Transverse colon (tissue), 4 donors: ENCODE data around the gene NEK1. TPM values are rescaled to one million over a fixed set of nuclear protein-coding genes. Genes with fewer than 3 reads are reported as not detected.
"Not testable (repeated sequence)": the region's sequence is repeated elsewhere in the genome, so short reads cannot be mapped to it uniquely, and the experiment has no call there.

ENCODE experiments used
- DNase-seq: peaks from one replicate; pipeline ENCODE4 v3.0.0-alpha.2; 2019
- H3K27ac ChIP-seq, 4 donors: fragments of 200-600 bp; sonication (generic); 2 replicates each; pipeline ENCODE4 v1.5.1; 2016 to 2018; ENCODE audit warnings: inconsistent platforms in 4 of 4
- H3K27me3 ChIP-seq: fragments of 200-600 bp; sonication (generic); 2 replicates; pipeline ENCODE4 v1.5.1; 2017; ENCODE audit warnings: inconsistent platforms
- H3K36me3 ChIP-seq, 4 donors: fragments of 200-600 bp; sonication (generic); 2 replicates each; pipeline ENCODE4 v1.5.1; 2017 to 2019; ENCODE audit warnings: inconsistent platforms in 4 of 4
- H3K4me1 ChIP-seq, 4 donors: fragments of 200-600 bp; sonication (generic); 2 replicates each; pipeline ENCODE4 v1.5.1; 2017 to 2020; ENCODE audit warnings: inconsistent platforms in 4 of 4
- H3K4me3 ChIP-seq, 4 donors: fragments of 200-600 bp; sonication (generic); 1 replicate in 1 of 4; 2 replicates in 3 of 4; pipeline versions ENCODE4 v1.5.1 to v1.6.1; 2017 to 2019; ENCODE audit warnings: inconsistent platforms in 4 of 4
- H3K9me3 ChIP-seq, 2 donors: fragments of 200-600 bp; sonication (generic); 2 replicates each; pipeline ENCODE4 v1.5.1; 2017 to 2019; ENCODE audit warnings: inconsistent platforms in 2 of 2
- CTCF ChIP-seq, 5 experiments: fragments of 200-600 bp in 3 of 5; fragments of 450-650 bp in 2 of 5; sonication (generic) in 3 of 5; IDR thresholded peaks; 1 replicate in 2 of 5; 2 replicates in 3 of 5; pipeline ENCODE4 v1.5.1; 2016 to 2017; ENCODE audit warnings: antibody characterized with exemption in 5 of 5, inconsistent platforms in 3 of 5, mild to moderate bottlenecking in 2 of 5, moderate library complexity in 1 of 5
- EP300 ChIP-seq: sonication (generic); formaldehyde crosslinking; IDR thresholded peaks from one replicate; pipeline ENCODE4 v1.6.1; 2017; ENCODE audit warnings: antibody characterized with exemption, low read depth
- POLR2A ChIP-seq: fragments of 450-650 bp; IDR thresholded peaks from one replicate; pipeline ENCODE4 v1.6.1; 2016; ENCODE audit warnings: antibody characterized with exemption, mild to moderate bottlenecking, moderate library complexity
- POLR2AphosphoS5 ChIP-seq, 3 donors: sonication (generic); formaldehyde crosslinking; IDR thresholded peaks; one replicate each; pipeline ENCODE4 v1.6.1; 2016; ENCODE audit warnings: antibody characterized with exemption in 3 of 3
- WGBS, 2 donors: methylation state at CpG; one replicate each; pipeline ENCODE4 v1.1.5; 2018; ENCODE audit warnings: low coverage in 1 of 2; 5-methylcytosine and 5-hydroxymethylcytosine counted together
- in situ Hi-C, 4 donors: fragments of 200-750 bp; cut with MboI; loops; one replicate each; pipeline versions ENCODE4 v1.15.0 to v1.15.1; 2017; ENCODE audit warnings: low sequenced_read_pairs in 3 of 4, low pct_ligation_motif_present in 1 of 4, low pct_unique_long_range_greater_than_20kb in 1 of 4
- intact Hi-C: fragments of 100-400 bp; cut with DNase I; formaldehyde crosslinking; loops from one replicate; pipeline ENCODE4 v1.15.1; 2023; ENCODE audit warnings: low total_unique reads
- total RNA-seq, 4 donors: library from RNA; depleted of rRNA; stranded (reverse); fragments of >200 nt; gene quantifications; one replicate each; pipeline ENCODE4 v1.1.0, GENCODE V29; 2016

NEK1 gene
- total RNA-seq, 4 donors from 2014 or later = 7.6 to 14.9 (median 10.2) TPM

DNA sequence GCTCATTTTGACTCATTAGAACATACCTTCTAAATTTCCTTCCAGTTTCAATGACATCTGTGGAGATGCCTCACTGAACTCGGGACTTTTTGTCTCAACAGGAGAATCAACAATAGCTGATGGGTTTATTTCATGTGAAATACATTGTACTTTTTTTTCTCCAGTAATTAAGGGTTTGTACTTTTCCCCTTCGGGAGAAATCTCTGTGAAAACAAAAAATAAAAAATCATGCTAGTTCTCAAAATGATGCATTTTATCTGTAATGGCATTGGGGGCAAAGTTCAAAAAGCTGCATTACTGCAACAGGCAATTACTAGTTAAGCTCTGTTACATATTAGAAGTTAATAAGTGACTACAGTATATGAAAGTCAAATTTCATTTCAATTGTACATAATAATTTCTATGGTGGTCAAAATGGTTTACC, 174.3 kb downstream of the NEK1 start:
- H3K27ac ChIP-seq = no peak overlapping the region
- H3K27me3 ChIP-seq = no peaks in the 10 kb centered on the region
- peaks cover under 1 to 2% of the 10 kb centered on the region in 2 donors for H3K9me3 ChIP-seq
- H3K4me1 ChIP-seq = peaks cover 0 to 25% (median 0%) of the 10 kb centered on the region in 4 donors
- in situ Hi-C loops (no loop called here), intact Hi-C loops (no loop called here)
- TF ChIP-seq POLR2A (no peak), CTCF (IDR thresholded peaks at IDR 0.05) (no peak), POLR2AphosphoS5 (IDR thresholded peaks at IDR 0.05) (no peak), EP300 (no peak)
- H3K36me3 ChIP-seq = no peaks in the 10 kb centered on the region
- H3K4me3 ChIP-seq = no peak overlapping the region
- DNase-seq = no peak
- 36 to 45% methylated on average over 2 of the region's 2 CpGs for WGBS, 2 donors

DNA sequence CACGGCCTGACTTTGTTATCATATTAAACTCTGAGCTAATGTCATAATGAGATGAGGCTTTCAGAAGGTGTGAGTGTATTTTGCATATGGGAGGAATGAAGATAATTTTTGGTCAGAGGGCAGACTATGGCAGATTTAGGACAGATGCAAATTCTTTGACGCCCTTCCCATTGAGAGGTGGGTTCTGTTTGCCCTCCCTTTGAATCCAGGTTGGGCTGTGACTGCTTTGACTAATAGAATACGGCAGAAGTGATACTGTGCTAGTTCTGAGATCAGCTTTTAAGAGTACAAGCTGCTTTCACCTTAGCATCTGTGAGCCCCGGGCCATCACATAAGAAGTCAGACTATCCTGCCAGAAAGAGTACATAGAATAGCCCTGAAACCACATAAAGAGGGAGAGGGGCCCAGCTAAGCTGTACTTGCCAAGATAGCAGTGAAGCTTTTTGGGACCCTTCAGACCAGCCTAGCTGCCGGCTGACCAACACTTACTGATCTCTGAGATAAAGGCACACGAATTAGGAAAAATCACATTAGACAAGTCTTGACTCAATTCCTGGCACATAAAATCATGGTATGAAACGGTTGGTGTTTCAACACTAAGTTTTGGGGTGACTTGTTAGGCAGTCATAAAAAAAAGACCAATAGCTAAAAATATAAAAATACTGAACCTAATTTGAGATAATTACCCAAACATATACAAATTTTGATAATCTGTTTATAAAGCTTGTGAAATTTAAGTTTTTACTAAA, 174.9 kb downstream of the NEK1 start:
- Histone ChIP-seq H3K27me3 (no peaks in the 10 kb centered on the region), H3K4me3 (no peak overlapping the region), H3K27ac (no peak overlapping the region), H3K36me3 (no peaks in the 10 kb centered on the region), H3K9me3 (no peaks in the 10 kb centered on the region), H3K4me1 (peaks cover 0 to 25% (median 0%) of the 10 kb centered on the region in 4 donors)
- in situ Hi-C loops (no loop called here), intact Hi-C loops (no loop called here)
- WGBS, 2 donors = 88 to 96% methylated on average over 4 to 7 of the region's 7 CpGs
- no peak for TF ChIP-seq POLR2A
- TF ChIP-seq POLR2AphosphoS5 (IDR thresholded peaks at IDR 0.05) = no peak
- no peak for TF ChIP-seq EP300
- no peak for TF ChIP-seq CTCF (IDR thresholded peaks at IDR 0.05)
- DNase-seq = no peak

DNA sequence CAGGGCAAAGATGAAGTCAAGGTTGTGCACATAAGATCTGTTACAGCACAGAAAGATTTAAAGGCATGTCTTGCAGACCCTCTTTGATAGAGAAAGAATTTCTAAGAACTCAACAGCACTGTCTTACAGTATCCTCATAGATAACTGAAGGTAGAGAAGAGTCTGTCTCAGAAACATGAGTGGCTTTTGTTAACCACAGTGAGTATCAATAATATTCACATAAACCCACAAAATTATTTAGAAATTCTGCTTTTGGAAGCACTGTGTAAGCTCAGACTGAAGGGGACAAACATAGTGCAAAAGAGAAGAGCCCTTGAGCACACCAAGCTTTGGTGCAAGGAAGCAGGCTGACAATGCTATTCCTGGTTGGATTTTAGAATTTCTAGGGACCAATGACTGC, 175.6 kb downstream of the NEK1 start:
- no peak for TF ChIP-seq POLR2A
- no peak for TF ChIP-seq POLR2AphosphoS5 (IDR thresholded peaks at IDR 0.05)
- TF ChIP-seq CTCF (IDR thresholded peaks at IDR 0.05) = no peak
- TF ChIP-seq EP300 = no peak
- Histone ChIP-seq H3K27ac (no peak overlapping the region), H3K27me3 (no peaks in the 10 kb centered on the region), H3K9me3 (no peaks in the 10 kb centered on the region), H3K4me3 (no peak overlapping the region), H3K4me1 (peaks cover 0 to 25% (median 0%) of the 10 kb centered on the region in 4 donors), H3K36me3 (no peaks in the 10 kb centered on the region)
- in situ Hi-C loops = no loop called here
- intact Hi-C loops = no loop called here
- DNase-seq = no peak

- Histone ChIP-seq H3K9me3 (no peaks in the 10 kb centered on the region), H3K4me3 (no peak overlapping the region), H3K27me3 (no peaks in the 10 kb centered on the region), H3K36me3 (peaks cover 0 to 13% (median 0%) of the 10 kb centered on the region in 4 donors), H3K27ac (no peak overlapping the region), H3K4me1 (no peaks in the 10 kb centered on the region)
- TF ChIP-seq POLR2A = no peak
- TF ChIP-seq EP300 = no peak
- no peak for TF ChIP-seq CTCF (IDR thresholded peaks at IDR 0.05)
- TF ChIP-seq POLR2AphosphoS5 (IDR thresholded peaks at IDR 0.05) = no peak
- intact Hi-C loops = no loop called here
- DNase-seq = no peak
- 62 to 63% methylated on average over 3 of the region's 3 CpGs for WGBS, 2 donors
- in situ Hi-C loops = no loop called here
These were observed 184.0 kb downstream of the NEK1 start for GRCh38 chr4:169428376-169428775.

- DNase-seq, H3K27me3 ChIP-seq, in situ Hi-C loops, H3K4me1 ChIP-seq, intact Hi-C loops, H3K4me3 ChIP-seq, H3K9me3 ChIP-seq, H3K27ac ChIP-seq: not testable (repeated sequence)
- peaks cover 0 to 13% (median 0%) of the 10 kb centered on the region in 4 donors for H3K36me3 ChIP-seq
- 95 to 100% methylated on average over 2 of the region's 2 CpGs for WGBS, 2 donors
These were observed 184.7 kb downstream of the NEK1 start for GRCh38 chr4:169427727-169428126.
